ENCODE measurements around the gene DRAP1. TPM values are rescaled to one million over a fixed set of nuclear protein-coding genes. Genes with fewer than 3 reads are reported as not detected.

Gene DRAP1
- total and polyA plus RNA-seq, 2 experiments from 2014 or later: 121 to 294 TPM

DNA sequence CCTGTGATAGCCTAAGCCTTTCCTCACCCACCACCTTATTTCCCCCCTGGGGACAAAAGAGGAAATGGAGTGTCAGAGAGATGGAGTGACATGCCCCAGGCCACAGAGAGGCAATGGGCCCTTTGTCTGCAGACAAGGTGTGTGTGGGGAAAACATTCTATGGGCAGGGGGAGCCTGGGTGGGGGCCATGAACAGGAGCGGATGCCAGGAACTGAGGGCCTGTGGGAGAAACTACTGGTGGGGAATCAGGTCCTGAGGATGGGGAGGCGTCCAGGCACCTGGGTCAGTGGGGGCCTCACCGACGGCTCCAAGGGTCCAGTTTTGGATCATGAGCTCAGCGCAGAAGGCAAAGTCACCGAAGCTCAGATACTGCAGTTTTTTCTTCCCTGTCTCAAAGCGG, 34.0 kb upstream of the DRAP1 start:
- Histone ChIP-seq H3K36me3 (ENCODE audit: insufficient read depth) (peaks cover 14% of the 10 kb centered on the region; the same call in 1 of the 2 replicates), H3K27me3 (ENCODE audit: insufficient read depth) (peaks cover 13% of the 10 kb centered on the region), H2AFZ (no peak overlapping the region), H3F3A (replicated peaks; ENCODE audit: low read depth) (peaks cover 39% of the 10 kb centered on the region), H3K27ac (ENCODE audit: low read depth) (no peak overlapping the region), H3K4me1 (ENCODE audit: insufficient read depth) (peaks cover 20% of the 10 kb centered on the region), H3K4me3 (no peak overlapping the region), H3K9me2 (ENCODE audit: insufficient read depth) (no peaks in the 10 kb centered on the region), H4K20me1 (replicated peaks; ENCODE audit: insufficient read depth) (peaks cover 18% of the 10 kb centered on the region; the same call in 1 of the 2 replicates), H3K79me2 (replicated peaks; ENCODE audit: insufficient read depth) (0 out of 2 replicates have a peak, but pooled peaks cover 9% of the 10 kb centered on the region), H3K4me2 (no peak overlapping the region)
- Mint-ChIP-seq H3K4me1 (peaks cover 27% of the 10 kb centered on the region), H3K27me3 (ENCODE audit: insufficient read depth, low read depth, poor library complexity) (peaks cover 26% of the 10 kb centered on the region), H3K36me3 (ENCODE audit: low read depth) (peaks cover 45% of the 10 kb centered on the region), H3K4me3 (no peak overlapping the region), H3K27ac (no peak overlapping the region), H3K9me3 (peaks cover 2% of the 10 kb centered on the region; the same call in 1 of the 3 replicates)
- ATAC-seq (no peak), DNase-seq (ENCODE audit: low spot score) (no peak)
- TF ChIP-seq JUNB (IDR thresholded peaks at IDR 0.05; ENCODE audit: unreplicated experiment) (no peak), NANOG (IDR thresholded peaks at IDR 0.05; ENCODE audit: borderline replicate concordance) (no peak), EZH2 (IDR thresholded peaks at IDR 0.05; ENCODE audit: low read depth, unreplicated experiment) (no peak), POLR2AphosphoS5 (IDR thresholded peaks at IDR 0.05; ENCODE audit: low read depth) (no peak), STAT1 (IDR thresholded peaks at IDR 0.05; ENCODE audit: unreplicated experiment) (no peak), ZNF114 (CRISPR knock-in tag; IDR thresholded peaks at IDR 0.05) (no peak), EZH2phosphoT487 (IDR thresholded peaks at IDR 0.05; ENCODE audit: unreplicated experiment) (no peak), CREB1 (CRISPR knock-in tag; IDR thresholded peaks at IDR 0.05; ENCODE audit: low read depth) (no peak)
- TF ChIP-seq, protein P1, sequence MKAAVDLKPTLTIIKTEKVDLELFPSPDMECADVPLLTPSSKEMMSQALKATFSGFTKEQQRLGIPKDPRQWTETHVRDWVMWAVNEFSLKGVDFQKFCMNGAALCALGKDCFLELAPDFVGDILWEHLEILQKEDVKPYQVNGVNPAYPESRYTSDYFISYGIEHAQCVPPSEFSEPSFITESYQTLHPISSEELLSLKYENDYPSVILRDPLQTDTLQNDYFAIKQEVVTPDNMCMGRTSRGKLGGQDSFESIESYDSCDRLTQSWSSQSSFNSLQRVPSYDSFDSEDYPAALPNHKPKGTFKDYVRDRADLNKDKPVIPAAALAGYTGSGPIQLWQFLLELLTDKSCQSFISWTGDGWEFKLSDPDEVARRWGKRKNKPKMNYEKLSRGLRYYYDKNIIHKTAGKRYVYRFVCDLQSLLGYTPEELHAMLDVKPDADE (IDR thresholded peaks at IDR 0.05): no peak
- TF ChIP-seq, protein P2, sequence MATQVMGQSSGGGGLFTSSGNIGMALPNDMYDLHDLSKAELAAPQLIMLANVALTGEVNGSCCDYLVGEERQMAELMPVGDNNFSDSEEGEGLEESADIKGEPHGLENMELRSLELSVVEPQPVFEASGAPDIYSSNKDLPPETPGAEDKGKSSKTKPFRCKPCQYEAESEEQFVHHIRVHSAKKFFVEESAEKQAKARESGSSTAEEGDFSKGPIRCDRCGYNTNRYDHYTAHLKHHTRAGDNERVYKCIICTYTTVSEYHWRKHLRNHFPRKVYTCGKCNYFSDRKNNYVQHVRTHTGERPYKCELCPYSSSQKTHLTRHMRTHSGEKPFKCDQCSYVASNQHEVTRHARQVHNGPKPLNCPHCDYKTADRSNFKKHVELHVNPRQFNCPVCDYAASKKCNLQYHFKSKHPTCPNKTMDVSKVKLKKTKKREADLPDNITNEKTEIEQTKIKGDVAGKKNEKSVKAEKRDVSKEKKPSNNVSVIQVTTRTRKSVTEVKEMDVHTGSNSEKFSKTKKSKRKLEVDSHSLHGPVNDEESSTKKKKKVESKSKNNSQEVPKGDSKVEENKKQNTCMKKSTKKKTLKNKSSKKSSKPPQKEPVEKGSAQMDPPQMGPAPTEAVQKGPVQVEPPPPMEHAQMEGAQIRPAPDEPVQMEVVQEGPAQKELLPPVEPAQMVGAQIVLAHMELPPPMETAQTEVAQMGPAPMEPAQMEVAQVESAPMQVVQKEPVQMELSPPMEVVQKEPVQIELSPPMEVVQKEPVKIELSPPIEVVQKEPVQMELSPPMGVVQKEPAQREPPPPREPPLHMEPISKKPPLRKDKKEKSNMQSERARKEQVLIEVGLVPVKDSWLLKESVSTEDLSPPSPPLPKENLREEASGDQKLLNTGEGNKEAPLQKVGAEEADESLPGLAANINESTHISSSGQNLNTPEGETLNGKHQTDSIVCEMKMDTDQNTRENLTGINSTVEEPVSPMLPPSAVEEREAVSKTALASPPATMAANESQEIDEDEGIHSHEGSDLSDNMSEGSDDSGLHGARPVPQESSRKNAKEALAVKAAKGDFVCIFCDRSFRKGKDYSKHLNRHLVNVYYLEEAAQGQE (IDR thresholded peaks at IDR 0.05; ENCODE audit: unreplicated experiment): no peak

DNA sequence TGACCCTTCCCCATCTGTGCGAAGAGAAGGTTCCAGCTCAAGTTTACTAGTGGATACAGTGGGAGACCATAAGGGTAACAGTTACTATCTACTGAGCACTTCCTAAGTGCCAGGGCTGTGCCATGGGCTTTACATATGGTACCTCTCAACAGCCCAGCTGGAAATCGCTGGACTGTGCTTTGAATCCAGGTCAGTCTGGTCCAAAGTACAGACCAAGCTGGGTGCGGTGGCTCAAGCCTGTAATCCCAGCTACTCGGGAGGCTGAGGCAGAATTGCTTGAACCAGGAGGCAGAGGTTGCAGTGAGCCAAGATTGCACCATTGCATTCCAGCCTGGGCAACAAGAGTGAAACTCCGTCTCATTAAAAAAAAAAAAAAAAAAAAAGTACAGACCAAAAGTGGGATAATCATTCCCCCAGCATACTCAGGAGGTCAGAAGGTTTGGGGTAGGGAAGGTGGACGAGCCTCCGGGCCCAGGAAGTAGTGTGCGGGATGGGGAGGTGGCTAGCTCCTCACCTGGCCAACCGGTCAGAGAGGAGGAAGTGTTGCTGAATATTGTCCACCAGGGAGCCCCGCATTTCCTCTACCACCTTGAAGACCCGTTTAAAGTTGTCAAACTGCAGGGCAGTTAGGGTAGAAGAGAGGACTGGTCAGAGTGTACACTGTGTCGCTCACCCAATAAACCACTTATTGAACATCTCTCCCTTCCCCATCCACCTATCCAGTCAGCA, 33.3 kb upstream of the DRAP1 start:
- Histone ChIP-seq H3K27ac (ENCODE audit: low read depth) (no peak overlapping the region), H4K20me1 (replicated peaks; ENCODE audit: insufficient read depth) (peaks cover 18% of the 10 kb centered on the region; the same call in 1 of the 2 replicates), H3K4me1 (ENCODE audit: insufficient read depth) (peaks cover 20% of the 10 kb centered on the region), H2AFZ (no peak overlapping the region), H3K36me3 (ENCODE audit: insufficient read depth) (peaks cover 14% of the 10 kb centered on the region; the same call in 1 of the 2 replicates), H3K4me2 (no peak overlapping the region), H3K4me3 (no peak overlapping the region), H3K27me3 (ENCODE audit: insufficient read depth) (peaks cover 15% of the 10 kb centered on the region), H3F3A (replicated peaks; ENCODE audit: low read depth) (peaks cover 39% of the 10 kb centered on the region), H3K9me2 (ENCODE audit: insufficient read depth) (no peaks in the 10 kb centered on the region), H3K79me2 (replicated peaks; ENCODE audit: insufficient read depth) (0 out of 2 replicates have a peak, but pooled peaks cover 9% of the 10 kb centered on the region)
- ATAC-seq (no peak), DNase-seq (ENCODE audit: low spot score) (no peak)
- Mint-ChIP-seq H3K27ac (no peak overlapping the region), H3K36me3 (ENCODE audit: low read depth) (peaks cover 45% of the 10 kb centered on the region), H3K27me3 (ENCODE audit: insufficient read depth, low read depth, poor library complexity) (peaks cover 25% of the 10 kb centered on the region), H3K9me3 (peaks cover 2% of the 10 kb centered on the region; the same call in 1 of the 3 replicates), H3K4me3 (peak overlapping the region; percentile 98; the same call in 2 of the 3 replicates), H3K4me1 (peaks cover 28% of the 10 kb centered on the region)
- no peak for TF ChIP-seq STAT1 (IDR thresholded peaks at IDR 0.05; ENCODE audit: unreplicated experiment)
- no peak for TF ChIP-seq ZNF114 (CRISPR knock-in tag; IDR thresholded peaks at IDR 0.05)
- TF ChIP-seq, protein P1 (IDR thresholded peaks at IDR 0.05): no peak
- TF ChIP-seq ZNF331 (CRISPR knock-in tag; IDR thresholded peaks at IDR 0.05; ENCODE audit: low read depth): no peak
- TF ChIP-seq EZH2 (IDR thresholded peaks at IDR 0.05; ENCODE audit: low read depth, unreplicated experiment): no peak
- TF ChIP-seq, protein P3, sequence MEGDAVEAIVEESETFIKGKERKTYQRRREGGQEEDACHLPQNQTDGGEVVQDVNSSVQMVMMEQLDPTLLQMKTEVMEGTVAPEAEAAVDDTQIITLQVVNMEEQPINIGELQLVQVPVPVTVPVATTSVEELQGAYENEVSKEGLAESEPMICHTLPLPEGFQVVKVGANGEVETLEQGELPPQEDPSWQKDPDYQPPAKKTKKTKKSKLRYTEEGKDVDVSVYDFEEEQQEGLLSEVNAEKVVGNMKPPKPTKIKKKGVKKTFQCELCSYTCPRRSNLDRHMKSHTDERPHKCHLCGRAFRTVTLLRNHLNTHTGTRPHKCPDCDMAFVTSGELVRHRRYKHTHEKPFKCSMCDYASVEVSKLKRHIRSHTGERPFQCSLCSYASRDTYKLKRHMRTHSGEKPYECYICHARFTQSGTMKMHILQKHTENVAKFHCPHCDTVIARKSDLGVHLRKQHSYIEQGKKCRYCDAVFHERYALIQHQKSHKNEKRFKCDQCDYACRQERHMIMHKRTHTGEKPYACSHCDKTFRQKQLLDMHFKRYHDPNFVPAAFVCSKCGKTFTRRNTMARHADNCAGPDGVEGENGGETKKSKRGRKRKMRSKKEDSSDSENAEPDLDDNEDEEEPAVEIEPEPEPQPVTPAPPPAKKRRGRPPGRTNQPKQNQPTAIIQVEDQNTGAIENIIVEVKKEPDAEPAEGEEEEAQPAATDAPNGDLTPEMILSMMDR (conservative IDR thresholded peaks at IDR 0.05; ENCODE audit: low read depth in 2 of 2): no peak
- TF ChIP-seq JUNB (IDR thresholded peaks at IDR 0.05; ENCODE audit: unreplicated experiment): no peak
- TF ChIP-seq NANOG (IDR thresholded peaks at IDR 0.05; ENCODE audit: borderline replicate concordance): no peak
